Natural killer cell (primary cell): Measurements from ENCODE around the gene KRT31. TPM values are rescaled to one million over a fixed set of nuclear protein-coding genes. Genes with fewer than 3 reads are reported as not detected.
"Not testable (repeated sequence)": the region's sequence is repeated elsewhere in the genome, so short reads cannot be mapped to it uniquely, and the experiment has no call there.

Experiments
- ATAC-seq, 3 donors: fragments of 150-1000 bp in 2 of 3; fragments of 200-7000 bp in 1 of 3; cut with Tn5 transposase; 1 replicate in 1 of 3; 2 replicates in 2 of 3; pipeline ENCODE4 v1.10.0; 2021; ENCODE audit warnings: mild to moderate bottlenecking in 2 of 3, moderate library complexity in 2 of 3
- DNase-seq, 2 donors: peaks; one replicate each; pipeline versions ENCODE4 v3.0.0 to v3.0.0-alpha.2; 2013 to 2021; ENCODE audit warnings: mixed read lengths in 1 of 2
- H3K27ac ChIP-seq: one replicate; pipeline ENCODE4 v1.5.1; 2013; ENCODE audit warnings: mild to moderate bottlenecking, low read length
- H3K27me3 ChIP-seq: one replicate; pipeline ENCODE4 v1.6.1; 2013; ENCODE audit warnings: low read length; ENCODE audit not compliant: control insufficient read depth, insufficient read depth
- H3K36me3 ChIP-seq: one replicate; pipeline ENCODE4 v1.6.1; 2013; ENCODE audit warnings: low read length; ENCODE audit not compliant: control insufficient read depth, insufficient read depth
- H3K4me1 ChIP-seq: one replicate; pipeline ENCODE4 v1.6.1; 2013; ENCODE audit warnings: low read length; ENCODE audit not compliant: control insufficient read depth, insufficient read depth
- H3K4me3 ChIP-seq: one replicate; pipeline ENCODE4 v1.5.1; 2013; ENCODE audit warnings: low read length
- H3K9me3 ChIP-seq: one replicate; pipeline ENCODE4 v1.6.1; 2013; ENCODE audit warnings: low read length; ENCODE audit not compliant: control insufficient read depth, insufficient read depth
- H3K27ac Mint-ChIP-seq, 2 donors: one replicate each; pipeline ENCODE4 v1.8.0; 2022; ENCODE audit warnings: mild to moderate bottlenecking in 2 of 2, mixed read lengths in 2 of 2, moderate library complexity in 1 of 2
- H3K27me3 Mint-ChIP-seq, 2 donors: one replicate each; pipeline ENCODE4 v1.8.0; 2022; ENCODE audit warnings: low read depth in 2 of 2, mixed read lengths in 2 of 2
- H3K36me3 Mint-ChIP-seq: one replicate; pipeline ENCODE4 v1.8.0; 2022; ENCODE audit warnings: mixed read lengths
- H3K4me1 Mint-ChIP-seq, 2 donors: one replicate each; pipeline ENCODE4 v1.8.0; 2022; ENCODE audit warnings: mixed read lengths in 2 of 2
- H3K4me3 Mint-ChIP-seq: one replicate; pipeline ENCODE4 v1.8.0; 2022; ENCODE audit warnings: mild to moderate bottlenecking, moderate library complexity, mixed read lengths
- H3K9me3 Mint-ChIP-seq, 2 donors: one replicate each; pipeline ENCODE4 v1.8.0; 2022; ENCODE audit warnings: mixed read lengths in 2 of 2
- CTCF ChIP-seq: fragments of 200-600 bp; IDR thresholded peaks from one replicate; pipeline ENCODE4 v1.8.0; 2022; ENCODE audit warnings: antibody characterized with exemption
- WGBS: methylation state at CpG from one replicate; pipeline ENCODE4 v1.1.7; 2013; ENCODE audit warnings: missing lambda C conversion rate; ENCODE audit not compliant: insufficient coverage; 5-methylcytosine and 5-hydroxymethylcytosine counted together
- intact Hi-C: fragments of 100-400 bp; cut with micrococcal nuclease; formaldehyde crosslinking; loops from one replicate; pipeline ENCODE4 v1.14.2; 2022
- total RNA-seq, 4 donors: library from RNA; stranded (reverse); fragments of 120-200 nt in 1 of 4; gene quantifications; one replicate each; pipeline versions ENCODE4 v1.2.3 to v1.2.4, GENCODE V29; 2013 to 2022

Gene KRT31
- total RNA-seq, 3 donors from 2014 or later (not counting 1 experiment from before 2014, with no cell fraction given) = not detected

- H3K4me1 ChIP-seq = no peaks in the 10 kb centered on the region
- H3K36me3 Mint-ChIP-seq = no peaks in the 10 kb centered on the region
- H3K4me3 Mint-ChIP-seq = no peak overlapping the region
- WGBS = 69% methylated on average over 7 of the region's 7 CpGs
- no peaks in the 10 kb centered on the region for H3K36me3 ChIP-seq
- no peaks in the 10 kb centered on the region for H3K4me1 Mint-ChIP-seq
- no peaks in the 10 kb centered on the region for H3K9me3 Mint-ChIP-seq
- no peak for ATAC-seq
- no peak for DNase-seq
- H3K27me3 ChIP-seq = no peaks in the 10 kb centered on the region
- peaks cover 8 to 36% of the 10 kb centered on the region in 2 donors for H3K27me3 Mint-ChIP-seq
- no peak overlapping the region for H3K27ac Mint-ChIP-seq
- no peaks in the 10 kb centered on the region for H3K9me3 ChIP-seq
- no peak for TF ChIP-seq CTCF
- H3K4me3 ChIP-seq = no peak overlapping the region
- intact Hi-C loops = no loop called here
- H3K27ac ChIP-seq = no peak overlapping the region
Measured at GRCh38 chr17:41437254-41437653, 39.8 kb upstream of the KRT31 start.

GRCh38 chr17:41434415-41434814, 37.0 kb upstream of the KRT31 start:
- Mint-ChIP-seq H3K27me3 (peaks cover 8 to 26% of the 10 kb centered on the region in 2 donors), H3K36me3 (no peaks in the 10 kb centered on the region), H3K9me3 (no peaks in the 10 kb centered on the region), H3K4me3 (no peak overlapping the region), H3K4me1 (no peaks in the 10 kb centered on the region), H3K27ac (no peak overlapping the region)
- H3K4me3 ChIP-seq = no peak overlapping the region
- no peaks in the 10 kb centered on the region for H3K9me3 ChIP-seq
- ATAC-seq (no peak), DNase-seq (no peak)
- intact Hi-C loops = no loop called here
- no peaks in the 10 kb centered on the region for H3K4me1 ChIP-seq
- no peaks in the 10 kb centered on the region for H3K36me3 ChIP-seq
- 77% methylated on average over 5 of the region's 5 CpGs for WGBS
- H3K27ac ChIP-seq = no peak overlapping the region
- no peak for TF ChIP-seq CTCF
- H3K27me3 ChIP-seq = no peaks in the 10 kb centered on the region

- no peaks in the 10 kb centered on the region for H3K36me3 ChIP-seq
- no peaks in the 10 kb centered on the region for H3K9me3 ChIP-seq
- no peak for TF ChIP-seq CTCF
- ATAC-seq (no peak), DNase-seq (no peak)
- Mint-ChIP-seq H3K4me3 (no peak overlapping the region), H3K27me3 (peaks cover 5 to 23% of the 10 kb centered on the region in 2 donors), H3K9me3 (no peaks in the 10 kb centered on the region), H3K36me3 (no peaks in the 10 kb centered on the region), H3K27ac (no peak overlapping the region), H3K4me1 (no peaks in the 10 kb centered on the region)
- H3K4me3 ChIP-seq = no peak overlapping the region
- H3K4me1 ChIP-seq = no peaks in the 10 kb centered on the region
- intact Hi-C loops = no loop called here
- no peaks in the 10 kb centered on the region for H3K27me3 ChIP-seq
- 80% methylated on average over 4 of the region's 4 CpGs for WGBS
- no peak overlapping the region for H3K27ac ChIP-seq
Measured at GRCh38 chr17:41434005-41434404, 36.6 kb upstream of the KRT31 start.

- no peak overlapping the region for H3K4me3 Mint-ChIP-seq
- H3K36me3 ChIP-seq = no peaks in the 10 kb centered on the region
- no peak for TF ChIP-seq CTCF
- no peaks in the 10 kb centered on the region for H3K9me3 Mint-ChIP-seq
- no peak overlapping the region for H3K27ac ChIP-seq
- H3K4me3 ChIP-seq = no peak overlapping the region
- H3K27me3 Mint-ChIP-seq = peaks cover 5 to 27% of the 10 kb centered on the region in 2 donors
- no peaks in the 10 kb centered on the region for H3K4me1 Mint-ChIP-seq
- H3K27ac Mint-ChIP-seq = no peak overlapping the region
- WGBS = 59% methylated on average over 3 of the region's 4 CpGs
- no peaks in the 10 kb centered on the region for H3K27me3 ChIP-seq
- no peak for DNase-seq
- ATAC-seq = no peak
- H3K36me3 Mint-ChIP-seq = no peaks in the 10 kb centered on the region
- no peaks in the 10 kb centered on the region for H3K9me3 ChIP-seq
- intact Hi-C loops = no loop called here
- no peaks in the 10 kb centered on the region for H3K4me1 ChIP-seq
Measured at GRCh38 chr17:41433586-41433985, 36.2 kb upstream of the KRT31 start.

- not testable (repeated sequence) for H3K36me3 ChIP-seq
- WGBS = 90% methylated on average over 9 of the region's 9 CpGs
Measured at GRCh38 chr17:41430376-41430775, 33.0 kb upstream of the KRT31 start.

More at GRCh38 chr17:41430376-41430775, 33.0 kb upstream of the KRT31 start:
- H3K27ac ChIP-seq, DNase-seq, H3K4me1 Mint-ChIP-seq, intact Hi-C loops, H3K36me3 Mint-ChIP-seq, H3K4me3 ChIP-seq, H3K9me3 ChIP-seq, H3K27ac Mint-ChIP-seq, H3K4me1 ChIP-seq, ATAC-seq, H3K4me3 Mint-ChIP-seq, H3K27me3 ChIP-seq, H3K9me3 Mint-ChIP-seq: not testable (repeated sequence)
- H3K27me3 Mint-ChIP-seq = peaks cover 5 to 30% of the 10 kb centered on the region in 2 donors
